NCI-H2227 (cell line): ENCODE measurements around the gene SLC25A38.

Experiments used
- DNase-seq: peaks from one replicate; lab custom pipeline; 2025; ENCODE audit not compliant: unreplicated experiment; lab: John Stamatoyannopoulos, UW

SLC25A38 gene

DNA sequence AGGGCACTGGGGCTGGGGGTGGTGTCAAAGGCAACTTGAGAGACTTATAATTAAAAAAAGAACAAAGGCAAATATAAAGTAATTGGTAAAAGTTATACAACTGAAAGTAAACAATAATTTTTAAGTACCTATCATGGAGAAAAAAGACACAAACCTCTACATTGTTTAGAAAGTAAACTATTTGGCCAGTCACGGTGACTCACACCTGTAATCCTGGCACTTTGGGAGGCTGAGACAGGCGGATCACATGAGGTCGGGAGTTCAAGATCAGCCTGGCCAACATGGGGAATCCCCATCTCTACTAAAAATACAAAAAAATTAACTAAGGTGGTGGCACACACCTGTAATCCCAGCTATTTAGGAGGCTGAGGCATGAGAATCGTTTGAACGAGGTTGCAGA lies 49.2 kb downstream of the SLC25A38 start:
- no peak for DNase-seq

DNA sequence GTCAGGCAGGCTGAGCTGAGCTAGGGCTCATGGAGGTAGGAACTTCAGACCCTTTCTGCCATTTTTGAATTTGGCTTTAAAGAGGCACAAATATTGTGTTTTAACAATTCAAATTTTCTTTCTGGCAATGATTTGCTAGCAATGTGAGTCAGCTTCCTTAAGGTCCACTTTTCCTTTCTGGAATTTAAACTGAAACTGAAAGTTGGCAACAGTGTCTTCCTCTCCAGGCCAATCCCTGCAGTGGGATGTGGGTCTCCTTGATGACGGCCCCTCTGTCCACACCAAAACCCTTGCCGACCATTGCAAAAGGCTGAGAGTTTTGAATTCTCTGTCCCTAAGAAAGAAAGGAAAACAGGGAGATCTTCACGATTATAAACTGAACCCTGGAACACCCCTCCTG lies 50.5 kb downstream of the SLC25A38 start:
- DNase-seq = no peak

DNA sequence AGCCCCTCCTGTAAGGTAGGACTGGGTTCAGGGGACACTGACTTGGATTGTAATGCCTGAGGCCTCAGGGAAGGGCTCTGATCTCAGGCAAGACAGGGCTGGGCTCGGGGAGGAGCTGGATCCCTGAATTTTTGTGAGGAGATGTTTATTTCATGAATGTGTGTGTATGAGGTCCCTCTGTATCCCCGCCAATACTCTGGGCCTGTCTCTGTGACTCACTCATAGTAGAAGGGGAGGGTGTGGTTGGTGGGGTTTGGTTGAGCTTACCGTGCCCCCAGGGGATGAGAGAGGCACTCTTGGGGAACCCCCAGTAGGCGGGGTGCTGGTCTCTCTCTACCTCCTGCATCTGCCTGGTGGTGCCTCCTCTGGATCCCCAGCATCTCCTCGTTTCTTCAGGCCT lies 51.4 kb downstream of the SLC25A38 start:
- DNase-seq = no peak

DNA sequence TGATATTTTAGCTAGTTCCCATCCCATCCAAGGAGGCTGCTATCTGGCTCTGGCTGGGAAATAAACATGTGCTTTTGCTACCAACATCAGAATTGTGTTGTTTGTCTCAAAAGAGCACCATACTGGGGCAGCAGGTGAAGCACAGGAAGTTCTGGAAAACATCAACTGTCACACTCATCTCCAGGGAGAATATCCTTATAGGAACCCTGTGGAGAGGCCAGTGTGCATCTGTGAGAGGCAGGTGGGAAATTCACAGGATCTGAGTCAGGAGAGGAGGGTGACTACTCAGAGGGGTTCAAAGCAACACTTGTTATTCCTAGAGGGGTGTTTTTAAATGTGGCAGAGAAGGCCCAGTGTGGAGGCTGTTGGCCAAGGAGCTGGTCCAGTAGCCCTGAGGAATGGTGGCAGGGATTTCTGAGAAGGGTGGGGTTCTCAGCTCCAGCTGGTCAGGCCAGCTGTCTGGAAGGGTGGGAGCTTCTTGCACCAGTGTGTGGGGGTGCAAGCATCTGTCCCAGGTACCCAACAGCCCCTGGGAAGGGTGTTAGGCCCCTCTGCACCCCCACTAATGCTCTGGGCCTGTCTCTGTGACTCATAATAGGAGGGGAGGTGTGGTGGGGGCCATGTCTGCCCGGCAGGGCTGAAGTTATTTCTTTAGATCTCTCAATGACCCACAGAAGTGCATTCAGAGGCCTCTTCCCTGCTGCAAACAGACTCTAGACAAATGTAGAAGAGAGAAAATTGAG lies 52.0 kb downstream of the SLC25A38 start:
- DNase-seq = no peak

DNA sequence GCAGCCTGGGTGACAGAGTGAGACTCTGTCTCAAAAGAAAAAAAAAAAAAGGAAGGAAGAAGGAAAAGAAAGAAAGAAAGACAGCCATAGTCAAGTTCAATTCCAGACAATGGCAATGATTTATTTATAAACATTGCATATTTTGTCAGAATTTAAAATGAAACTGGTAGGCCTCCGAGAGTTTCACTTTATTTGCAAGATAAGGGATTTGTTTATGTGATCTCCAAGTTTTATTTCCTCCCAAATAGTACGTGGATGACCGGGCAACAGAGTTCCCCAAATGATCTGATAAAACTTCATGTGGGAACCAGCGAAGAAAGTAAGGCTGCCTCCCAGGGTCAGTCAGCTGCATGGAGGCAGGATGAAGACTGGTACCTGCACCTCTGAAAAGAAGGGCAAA lies 55.7 kb downstream of the SLC25A38 start:
- DNase-seq = no peak

- DNase-seq = no peak
Measured at GRCh38 chr3:39440316-39440715, 57.1 kb downstream of the SLC25A38 start.

DNA sequence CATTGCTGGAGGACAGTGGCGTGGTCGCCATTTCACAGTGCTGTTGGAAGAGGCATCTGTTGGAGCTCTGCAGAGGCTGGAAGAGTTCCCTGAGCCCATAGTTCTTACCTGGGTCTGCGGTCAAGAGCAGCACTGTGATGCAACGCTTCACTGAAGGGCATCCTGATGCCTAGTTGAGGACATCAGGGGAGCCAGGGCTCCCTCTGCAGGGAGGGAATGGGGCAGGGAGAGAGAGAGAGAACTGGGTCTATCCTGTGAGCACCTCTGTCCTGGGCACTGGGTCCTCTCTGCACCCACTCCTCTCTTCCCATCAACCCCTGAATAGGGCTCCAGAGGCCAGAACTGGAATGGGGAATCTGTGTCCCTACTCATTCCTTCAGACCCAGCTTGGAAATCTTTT lies 60.4 kb downstream of the SLC25A38 start:
- DNase-seq = no peak

GRCh38 chr3:39445927-39446326 lies 62.8 kb downstream of the SLC25A38 start:
- no peak for DNase-seq

DNA sequence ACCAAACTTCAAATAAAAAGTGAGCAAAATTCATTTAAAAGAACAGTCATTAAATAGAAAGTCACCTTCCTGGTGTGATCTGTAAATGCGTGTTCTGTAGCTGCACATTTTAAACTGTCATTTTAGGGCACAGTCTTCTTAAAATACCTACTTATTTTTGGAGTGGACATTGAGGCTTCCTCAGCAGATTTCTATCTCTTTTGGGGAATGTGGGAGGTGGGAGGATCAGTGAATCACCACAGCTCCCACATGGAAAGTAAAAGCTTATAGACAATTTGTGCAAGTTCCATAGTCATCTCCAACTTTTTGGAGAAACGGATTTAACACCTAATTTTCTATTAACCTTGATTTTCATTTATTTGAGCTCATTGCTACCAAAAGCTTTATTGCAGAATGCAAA lies 63.3 kb downstream of the SLC25A38 start:
- DNase-seq = no peak
